ENCODE measurements around the gene C20orf141.
"Not testable (repeated sequence)": the region's sequence is repeated elsewhere in the genome, so short reads cannot be mapped to it uniquely, and the experiment has no call there.

Gene C20orf141

GRCh38 chr20:2799688-2800520 is 14.9 kb upstream of the C20orf141 start:
- DNase-seq: no peak

GRCh38 chr20:2800521-2801285 is 14.1 kb upstream of the C20orf141 start, which contains the start of gene CPXM1:
CPXM1 (minus strand) TSS chr20:2800627; CDS start chr20:2800572, 55 bp downstream.
- DNase-seq: no peak

GRCh38 chr20:2801286-2801728 is 13.5 kb upstream of the C20orf141 start:
- DNase-seq: no peak

DNA sequence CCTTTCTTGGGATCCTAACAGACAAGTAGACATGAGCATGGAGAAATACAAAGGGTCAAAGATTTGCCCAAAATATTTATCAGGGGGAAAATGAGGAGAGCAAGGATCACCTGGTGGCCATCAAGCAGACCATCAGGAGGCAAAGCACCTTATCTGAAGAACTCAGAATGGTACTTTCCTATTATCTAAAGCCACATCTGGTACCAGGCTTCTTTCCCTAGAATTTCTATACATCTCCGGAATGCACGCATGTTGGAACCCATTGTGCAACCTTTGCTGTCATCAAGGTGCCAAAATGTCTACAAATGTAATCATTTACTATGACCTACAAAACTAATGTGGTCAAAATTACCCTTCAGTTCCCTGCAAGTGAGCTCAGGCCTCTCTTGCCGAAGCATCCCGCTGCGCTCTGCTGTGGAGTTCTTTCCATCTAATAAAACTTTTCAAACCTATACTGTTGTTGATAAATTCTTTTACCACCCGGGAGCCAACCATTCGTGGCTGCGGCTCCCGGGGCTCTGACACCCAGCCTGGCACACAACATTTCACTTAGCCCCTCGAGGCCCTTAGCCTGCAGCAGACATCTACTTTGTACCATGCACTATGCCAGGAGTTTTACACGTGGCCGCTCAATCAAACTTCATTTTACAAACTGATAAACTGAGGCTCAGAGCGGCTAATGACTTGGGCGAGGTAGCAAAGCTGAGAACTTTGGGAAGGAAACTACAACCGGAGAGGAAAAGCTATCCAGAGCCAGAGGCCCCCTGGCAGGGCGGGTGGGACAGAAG is 10.6 kb upstream of the C20orf141 start:
- no peak for DNase-seq

GRCh38 chr20:2804852-2805688 is 9.7 kb upstream of the C20orf141 start:
- no peak for DNase-seq

DNA sequence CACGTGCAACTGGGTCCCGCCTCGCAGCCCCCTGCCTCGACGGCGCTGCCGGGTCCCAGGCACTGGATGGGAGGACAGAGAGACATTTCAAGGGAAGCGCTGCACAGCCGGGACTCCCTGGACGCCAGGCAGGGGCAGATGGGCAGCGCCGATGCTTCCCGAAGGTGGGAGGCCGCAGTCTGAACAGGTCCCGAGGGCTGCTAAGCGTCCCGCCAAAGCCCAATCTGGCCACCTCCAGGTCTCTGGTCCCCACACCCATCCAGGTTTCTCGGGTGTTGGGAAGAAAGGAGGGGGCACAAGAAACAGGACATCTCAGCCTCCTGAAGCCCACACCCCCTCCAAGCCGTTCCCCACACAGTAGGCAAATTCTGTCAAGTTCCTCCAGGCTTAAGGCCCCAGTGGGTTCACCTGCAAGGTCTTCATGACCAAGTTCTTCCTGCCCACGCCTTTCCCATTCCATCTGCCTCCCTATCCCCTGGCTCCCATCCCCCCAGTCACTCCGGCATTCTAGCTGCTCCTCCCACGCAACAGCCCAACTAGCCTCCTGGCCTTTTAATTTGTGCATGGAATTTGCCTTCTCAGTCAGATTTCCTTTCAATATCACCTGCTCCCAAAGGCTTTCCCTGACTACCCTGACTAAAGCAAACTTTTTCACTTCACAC is 9.0 kb upstream of the C20orf141 start:
- no peak for DNase-seq

DNA sequence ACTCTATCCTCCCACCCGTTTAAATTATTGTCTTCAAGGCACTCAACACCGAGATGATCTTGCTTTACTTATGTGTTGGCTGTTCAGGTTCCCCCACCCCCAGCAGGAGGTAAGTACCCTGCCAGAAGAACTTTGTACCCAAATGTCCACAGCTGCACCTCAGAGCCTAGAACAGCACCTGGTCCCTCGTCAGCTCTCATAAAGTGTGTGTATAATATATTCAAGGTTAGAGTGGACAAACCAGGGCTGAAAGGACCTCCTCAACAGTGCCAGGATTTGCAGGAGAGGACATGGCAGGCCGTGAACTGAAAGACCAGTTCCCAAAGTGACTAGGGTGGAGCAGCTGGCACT is 8.5 kb upstream of the C20orf141 start:
- no peak for DNase-seq

- no peak for DNase-seq
These were observed 7.8 kb upstream of the C20orf141 start for GRCh38 chr20:2807019-2807418.

DNA sequence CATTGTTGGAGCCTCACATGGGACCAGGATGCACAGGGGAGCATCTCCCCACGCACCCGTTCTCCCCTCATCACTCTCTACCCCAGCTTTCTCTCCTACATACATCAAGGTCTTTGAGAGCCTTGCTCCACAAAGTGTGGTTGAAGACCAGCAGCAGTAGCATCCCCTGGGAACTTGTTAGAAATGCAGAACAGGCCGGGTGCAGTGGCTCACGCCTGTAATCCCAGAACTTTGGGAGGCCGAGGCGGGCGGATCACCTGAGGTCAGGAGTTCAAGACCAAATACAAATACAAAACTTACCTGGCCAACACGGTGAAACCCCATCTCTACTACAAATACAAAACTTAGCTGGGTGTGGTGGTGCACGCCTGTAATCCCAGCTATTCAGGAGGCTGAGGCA is 6.9 kb upstream of the C20orf141 start:
- not testable (repeated sequence) for DNase-seq

GRCh38 chr20:2809690-2810089 is 5.1 kb upstream of the C20orf141 start:
- DNase-seq: no peak

DNA sequence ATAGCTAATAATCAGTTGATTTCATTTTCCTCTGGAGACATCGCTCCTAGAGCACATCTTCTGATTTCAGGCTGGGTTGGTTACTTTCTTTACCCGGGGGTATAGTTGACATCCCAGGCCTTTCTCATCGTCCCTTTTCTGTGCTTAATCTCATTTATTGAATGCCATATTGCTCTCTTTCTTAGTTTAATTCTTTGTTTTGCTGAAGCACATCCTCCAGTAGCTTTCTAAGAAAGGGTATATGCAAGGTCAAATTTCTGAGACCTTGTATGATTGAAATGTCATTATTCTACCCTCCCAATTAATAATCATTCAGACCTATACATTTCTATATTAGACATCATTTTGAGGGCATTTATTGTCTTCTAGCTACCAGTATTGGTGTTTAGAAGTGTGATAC is 2.6 kb upstream of the C20orf141 start:
- no peak for DNase-seq

DNA sequence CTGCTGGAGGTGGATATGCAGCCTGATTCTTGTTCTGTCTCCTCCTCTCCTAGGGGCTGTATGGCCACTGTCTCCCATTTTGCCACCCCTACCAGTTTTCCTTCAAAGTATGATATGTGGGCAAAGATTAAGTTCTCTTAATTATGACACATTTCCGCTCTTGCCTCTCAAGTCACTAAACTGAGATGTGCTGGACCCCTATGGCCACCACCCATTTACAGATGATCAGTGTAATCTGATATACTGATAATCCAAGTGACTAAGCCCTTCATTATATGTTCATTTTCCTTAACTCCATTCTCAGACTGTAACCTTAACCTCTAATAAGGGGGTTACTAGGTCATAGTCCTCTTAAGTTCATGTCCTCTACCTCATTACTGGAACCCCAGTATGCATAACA is 711 bp upstream of the C20orf141 start:
- no peak for DNase-seq

- no peak for DNase-seq
These were observed 584 bp downstream of the C20orf141 start for GRCh38 chr20:2815242-2815900.

DNA sequence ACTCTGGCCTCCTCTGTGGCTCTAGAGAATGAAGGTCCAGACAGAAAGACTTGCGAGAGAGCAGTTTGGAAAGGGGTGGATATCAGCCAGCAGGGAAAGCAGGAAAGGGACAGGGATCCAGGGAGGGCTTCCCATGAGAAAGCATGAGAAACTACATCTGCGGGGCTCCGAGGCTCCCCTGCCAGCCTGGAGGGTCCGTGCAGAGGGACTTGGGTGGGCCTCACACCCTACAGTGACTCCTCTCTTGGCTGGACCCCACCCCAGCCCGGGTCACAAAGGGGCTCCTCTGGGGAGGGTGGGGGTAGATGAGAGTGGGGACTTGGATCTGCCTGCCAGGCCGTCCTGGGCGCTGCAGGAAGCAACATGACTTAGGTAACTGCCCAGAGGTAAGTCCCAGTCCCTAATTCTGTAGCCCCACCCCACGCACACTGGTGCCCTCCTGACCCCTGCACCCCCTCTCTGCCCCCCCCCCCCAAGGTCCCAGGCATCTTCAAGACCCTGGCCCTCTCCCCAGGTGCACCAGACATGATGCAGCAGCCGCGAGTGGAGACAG is 1.3 kb downstream of the C20orf141 start, which contains the start of gene TMEM239:
Gene TMEM239 (plus strand): TSS at position 335 of the 553 bp plus-strand sequence. CDS start 191 bp downstream, at position 526.
- DNase-seq: no peak

- DNase-seq: no peak
These were observed 2.0 kb downstream of the C20orf141 start for GRCh38 chr20:2816583-2817340.

- no peak for DNase-seq
These were observed 2.5 kb downstream of the C20orf141 start for GRCh38 chr20:2817341-2817726.

- DNase-seq: no peak
These were observed 3.3 kb downstream of the C20orf141 start for GRCh38 chr20:2817891-2818595.

GRCh38 chr20:2820084-2820895 is 5.5 kb downstream of the C20orf141 start:
- no peak for DNase-seq
